ENCODE results near the gene FGD6.

FGD6 gene

DNA sequence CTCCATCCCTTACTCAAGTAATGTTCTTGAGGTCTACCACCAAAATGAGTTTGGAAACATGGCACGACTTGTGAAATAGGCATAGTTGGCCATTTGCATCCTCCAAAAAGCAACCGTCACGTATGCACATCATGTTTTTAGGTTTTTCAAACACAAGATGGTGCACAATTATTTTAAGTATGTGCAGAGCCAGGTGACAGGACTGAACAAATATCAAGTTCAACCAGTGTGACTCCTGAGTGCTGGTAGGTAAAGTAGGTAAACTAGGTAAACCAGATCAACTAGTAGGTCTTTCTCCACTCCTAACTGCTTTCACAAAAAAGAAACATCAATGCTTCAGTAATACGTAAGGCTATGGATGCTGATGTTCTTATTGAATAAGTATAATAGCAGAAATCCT is 39.1 kb downstream of the FGD6 start:
- no peak overlapping the region for H3K4me3 ChIP-seq (ENCODE audit: low read depth, low read length)
- H3K9ac ChIP-seq (ENCODE audit: low read depth, low read length) = no peak overlapping the region
- H3K4me1 ChIP-seq (ENCODE audit: control insufficient read depth, insufficient read depth, low read length) = peaks cover 4% of the 10 kb centered on the region; the same call in 1 of the 2 replicates
- no peaks in the 10 kb centered on the region for H3K27me3 ChIP-seq (ENCODE audit: control insufficient read depth, insufficient read depth, low read length)
- no peak overlapping the region for H3K27ac ChIP-seq (ENCODE audit: low read depth, low read length)
- no peaks in the 10 kb centered on the region for H3K9me3 ChIP-seq (ENCODE audit: control insufficient read depth, insufficient read depth, low read length)
- no peaks in the 10 kb centered on the region for H3K36me3 ChIP-seq (ENCODE audit: control insufficient read depth, insufficient read depth, low read length)

DNA sequence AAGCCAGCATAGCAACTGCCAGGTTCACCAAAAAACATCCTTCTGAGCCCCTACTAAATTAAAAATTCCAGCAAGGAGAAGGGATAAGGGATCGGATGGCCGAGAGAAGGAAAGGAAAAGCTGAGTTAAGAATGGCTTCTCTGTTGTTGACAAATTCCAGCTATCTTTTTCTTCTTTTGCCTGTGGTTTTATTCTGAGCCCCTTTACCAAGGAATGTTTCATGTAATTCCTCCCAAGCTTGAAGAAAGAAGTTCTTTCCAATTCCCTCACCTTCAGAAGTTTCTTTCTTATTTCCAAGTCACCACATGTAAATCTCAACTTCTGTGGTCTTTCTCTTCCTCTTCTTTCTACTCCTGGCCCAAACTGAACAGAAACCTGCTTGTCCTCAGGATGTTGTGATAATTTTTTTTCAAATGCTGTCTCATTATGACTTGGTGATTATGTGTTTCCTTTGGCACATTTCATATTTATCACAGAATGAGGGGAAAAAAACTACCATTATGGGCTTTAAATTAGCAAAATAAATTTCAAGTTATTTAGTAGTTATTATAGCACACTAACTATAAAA is 40.0 kb downstream of the FGD6 start:
- Histone ChIP-seq H3K27ac (ENCODE audit: low read depth, low read length) (no peak overlapping the region), H3K36me3 (ENCODE audit: control insufficient read depth, insufficient read depth, low read length) (peaks cover 4% of the 10 kb centered on the region)

DNA sequence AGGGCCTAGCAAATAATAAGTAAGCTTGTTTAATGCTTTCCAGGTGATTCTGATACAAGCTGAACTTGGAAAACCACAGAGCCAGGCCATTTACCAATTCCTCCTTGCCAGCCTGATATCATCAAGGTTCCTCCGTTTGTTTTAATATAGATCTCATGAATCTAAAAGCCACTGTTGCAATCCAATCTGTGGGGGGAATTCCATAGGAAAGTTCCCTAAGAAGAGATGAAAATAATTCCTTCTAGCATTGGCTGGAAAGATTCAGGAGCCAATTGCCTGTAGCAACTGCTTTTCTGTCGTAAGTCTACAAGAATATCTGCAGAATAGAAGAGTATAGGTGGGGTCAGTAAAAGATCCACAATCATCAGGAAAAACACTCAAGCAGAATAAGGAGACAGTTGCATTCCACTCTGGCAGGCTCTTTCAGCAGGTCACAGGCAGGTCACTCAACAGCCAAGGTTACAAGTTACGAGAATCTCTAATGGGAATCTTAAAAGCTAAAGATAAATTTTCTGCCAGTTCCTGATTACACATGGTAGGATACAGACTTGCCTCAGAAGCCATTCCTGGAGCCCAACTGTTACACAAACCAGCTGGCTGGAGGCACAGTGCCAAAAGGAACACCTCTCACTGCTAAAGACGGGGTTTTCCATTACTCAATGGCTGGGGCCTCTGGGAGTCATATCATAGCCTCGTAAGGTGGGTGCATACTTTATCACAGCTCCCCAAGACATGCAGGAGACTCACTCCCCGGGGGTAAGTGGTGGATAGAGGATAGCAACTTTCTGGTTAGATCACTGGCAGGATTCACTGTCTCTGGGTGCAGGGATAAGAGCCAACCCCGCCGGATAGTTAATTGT is 43.6 kb downstream of the FGD6 start:
- Histone ChIP-seq H3K9ac (ENCODE audit: low read depth, low read length) (no peak overlapping the region), H3K4me3 (ENCODE audit: low read depth, low read length) (no peak overlapping the region), H3K4me1 (ENCODE audit: control insufficient read depth, insufficient read depth, low read length) (peaks cover 4% of the 10 kb centered on the region; the same call in 1 of the 2 replicates), H3K27me3 (ENCODE audit: control insufficient read depth, insufficient read depth, low read length) (no peaks in the 10 kb centered on the region), H3K36me3 (ENCODE audit: control insufficient read depth, insufficient read depth, low read length) (peaks cover 22% of the 10 kb centered on the region), H3K9me3 (ENCODE audit: control insufficient read depth, insufficient read depth, low read length) (no peaks in the 10 kb centered on the region), H3K27ac (ENCODE audit: low read depth, low read length) (no peak overlapping the region)

More for the DNA sequence above, 40.0 kb downstream of the FGD6 start:
- H3K9me3 ChIP-seq (ENCODE audit: control insufficient read depth, insufficient read depth, low read length) = no peaks in the 10 kb centered on the region
- H3K27me3 ChIP-seq (ENCODE audit: control insufficient read depth, insufficient read depth, low read length) = no peaks in the 10 kb centered on the region
- no peak overlapping the region for H3K4me3 ChIP-seq (ENCODE audit: low read depth, low read length)
- H3K9ac ChIP-seq (ENCODE audit: low read depth, low read length) = no peak overlapping the region
- H3K4me1 ChIP-seq (ENCODE audit: control insufficient read depth, insufficient read depth, low read length) = peaks cover 4% of the 10 kb centered on the region; the same call in 1 of the 2 replicates

DNA sequence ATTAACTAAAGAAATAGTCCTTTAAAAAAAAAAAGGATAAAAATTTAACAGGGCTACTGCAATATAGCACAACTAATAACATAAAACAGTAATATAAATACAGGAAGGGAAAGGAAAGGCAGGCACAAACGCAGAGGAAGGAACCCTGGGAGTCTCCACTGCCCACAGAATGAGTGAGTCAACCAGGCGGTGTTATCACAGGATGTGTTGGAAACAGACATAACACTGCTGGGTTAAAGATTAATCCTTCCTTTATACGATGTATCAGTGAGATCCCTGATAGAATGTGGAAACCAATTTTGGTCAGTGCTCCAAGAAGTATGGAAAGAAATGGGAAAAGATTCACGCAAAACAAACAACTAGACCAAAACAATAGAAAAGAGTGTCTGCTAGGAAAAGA is 47.9 kb downstream of the FGD6 start:
- peaks cover 28% of the 10 kb centered on the region for H3K36me3 ChIP-seq (ENCODE audit: control insufficient read depth, insufficient read depth, low read length)
- no peaks in the 10 kb centered on the region for H3K9me3 ChIP-seq (ENCODE audit: control insufficient read depth, insufficient read depth, low read length)
- H3K27ac ChIP-seq (ENCODE audit: low read depth, low read length) = no peak overlapping the region
- no peak overlapping the region for H3K4me3 ChIP-seq (ENCODE audit: low read depth, low read length)
- H3K27me3 ChIP-seq (ENCODE audit: control insufficient read depth, insufficient read depth, low read length) = no peaks in the 10 kb centered on the region
- H3K4me1 ChIP-seq (ENCODE audit: control insufficient read depth, insufficient read depth, low read length) = no peaks in the 10 kb centered on the region
- H3K9ac ChIP-seq (ENCODE audit: low read depth, low read length) = no peak overlapping the region

DNA sequence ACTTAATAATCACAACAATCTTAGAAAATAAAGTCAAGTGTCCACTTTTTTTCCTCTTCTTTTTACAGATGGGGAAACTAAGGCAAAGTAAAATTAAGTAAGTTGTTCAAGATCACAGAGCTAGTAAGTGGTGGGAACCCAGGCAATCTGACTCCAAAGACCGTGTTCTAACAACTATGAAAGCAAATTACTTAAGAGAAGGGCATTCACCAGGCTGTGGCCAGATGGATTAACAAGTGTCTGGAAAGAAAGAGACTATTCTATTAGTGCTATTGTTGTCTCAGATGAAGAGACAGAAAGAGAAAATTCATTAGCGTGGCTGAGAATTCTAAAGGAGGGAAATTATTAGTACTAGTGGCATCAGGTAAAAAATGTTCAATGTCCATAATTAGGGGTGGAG is 48.5 kb downstream of the FGD6 start:
- Histone ChIP-seq H3K4me1 (ENCODE audit: control insufficient read depth, insufficient read depth, low read length) (peaks cover 3% of the 10 kb centered on the region), H3K4me3 (ENCODE audit: low read depth, low read length) (no peak overlapping the region), H3K27me3 (ENCODE audit: control insufficient read depth, insufficient read depth, low read length) (no peaks in the 10 kb centered on the region), H3K27ac (ENCODE audit: low read depth, low read length) (no peak overlapping the region), H3K36me3 (ENCODE audit: control insufficient read depth, insufficient read depth, low read length) (peaks cover 28% of the 10 kb centered on the region), H3K9ac (ENCODE audit: low read depth, low read length) (no peak overlapping the region), H3K9me3 (ENCODE audit: control insufficient read depth, insufficient read depth, low read length) (no peaks in the 10 kb centered on the region)

DNA sequence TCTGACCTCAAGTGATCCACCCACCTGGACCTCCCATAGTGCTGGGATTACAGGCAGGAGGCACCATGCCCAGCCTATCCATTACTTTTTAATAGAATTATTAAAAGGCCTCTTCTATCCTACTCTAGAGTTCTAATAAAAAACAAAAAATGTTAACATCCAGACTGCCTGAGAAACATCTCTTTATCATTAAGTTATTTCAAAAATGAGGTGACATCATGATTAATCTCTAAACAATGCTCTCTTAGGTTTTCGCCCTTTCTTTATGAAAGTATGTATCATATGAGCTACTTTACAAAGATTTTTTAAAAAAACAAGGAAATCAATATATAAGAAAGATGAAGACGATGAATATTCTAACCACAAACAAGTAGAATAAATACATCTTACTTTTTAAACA is 52.6 kb downstream of the FGD6 start:
- peaks cover 9% of the 10 kb centered on the region for H3K36me3 ChIP-seq (ENCODE audit: control insufficient read depth, insufficient read depth, low read length)
- H3K27me3 ChIP-seq (ENCODE audit: control insufficient read depth, insufficient read depth, low read length) = no peaks in the 10 kb centered on the region
- peaks cover 9% of the 10 kb centered on the region for H3K4me1 ChIP-seq (ENCODE audit: control insufficient read depth, insufficient read depth, low read length)
- H3K9ac ChIP-seq (ENCODE audit: low read depth, low read length) = no peak overlapping the region
- H3K4me3 ChIP-seq (ENCODE audit: low read depth, low read length) = no peak overlapping the region
- no peaks in the 10 kb centered on the region for H3K9me3 ChIP-seq (ENCODE audit: control insufficient read depth, insufficient read depth, low read length)
- H3K27ac ChIP-seq (ENCODE audit: low read depth, low read length) = no peak overlapping the region

DNA sequence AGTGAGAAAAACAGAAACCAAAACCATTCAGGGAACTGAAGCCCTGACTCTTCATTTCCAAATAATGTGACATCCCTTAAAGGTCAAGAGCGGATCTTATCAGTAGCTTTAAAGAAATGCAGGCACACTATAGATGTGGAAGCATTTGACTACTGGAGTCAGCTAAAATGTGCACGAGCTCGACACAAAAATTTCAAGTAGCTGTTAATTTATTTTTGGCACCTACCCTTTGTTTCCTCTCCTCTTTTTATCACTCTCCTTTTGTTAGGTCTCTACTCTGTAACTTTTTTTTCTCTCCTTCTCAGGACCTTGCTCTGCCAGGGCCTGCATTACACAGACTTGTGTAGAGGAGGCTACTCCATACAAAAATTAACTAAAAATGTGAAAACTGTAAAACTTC is 58.3 kb downstream of the FGD6 start:
- H3K9ac ChIP-seq (ENCODE audit: low read depth, low read length) = no peak overlapping the region
- no peaks in the 10 kb centered on the region for H3K27me3 ChIP-seq (ENCODE audit: control insufficient read depth, insufficient read depth, low read length)
- no peak overlapping the region for H3K4me3 ChIP-seq (ENCODE audit: low read depth, low read length)
- no peaks in the 10 kb centered on the region for H3K9me3 ChIP-seq (ENCODE audit: control insufficient read depth, insufficient read depth, low read length)
- peaks cover 4% of the 10 kb centered on the region; the same call in 1 of the 2 replicates for H3K36me3 ChIP-seq (ENCODE audit: control insufficient read depth, insufficient read depth, low read length)
- no peak overlapping the region for H3K27ac ChIP-seq (ENCODE audit: low read depth, low read length)
- peaks cover 17% of the 10 kb centered on the region for H3K4me1 ChIP-seq (ENCODE audit: control insufficient read depth, insufficient read depth, low read length)

DNA sequence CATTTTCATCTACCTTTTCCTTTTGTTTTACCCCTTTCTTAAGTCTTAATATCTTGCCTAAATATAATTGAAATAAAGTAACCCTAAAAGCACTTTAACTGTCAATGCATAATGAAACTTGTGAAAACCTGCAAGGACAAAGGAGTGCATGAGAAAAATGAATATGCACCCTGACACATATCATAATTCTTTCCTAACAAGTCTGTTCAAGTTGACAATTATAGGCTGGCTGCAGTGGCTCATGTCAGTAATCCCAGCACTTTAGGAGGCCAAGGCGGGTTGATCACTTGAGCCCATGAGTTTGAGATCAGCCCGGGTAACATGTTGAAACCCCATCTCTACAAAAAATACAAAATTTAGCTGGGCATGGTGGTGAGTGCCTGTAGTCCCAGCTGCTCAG is 65.4 kb downstream of the FGD6 start:
- peaks cover 15% of the 10 kb centered on the region for H3K4me1 ChIP-seq (ENCODE audit: control insufficient read depth, insufficient read depth, low read length)
- peaks cover 23% of the 10 kb centered on the region for H3K36me3 ChIP-seq (ENCODE audit: control insufficient read depth, insufficient read depth, low read length)
- H3K9ac ChIP-seq (ENCODE audit: low read depth, low read length) = no peak overlapping the region
- no peak overlapping the region for H3K4me3 ChIP-seq (ENCODE audit: low read depth, low read length)
- no peak overlapping the region for H3K27ac ChIP-seq (ENCODE audit: low read depth, low read length)
- no peaks in the 10 kb centered on the region for H3K27me3 ChIP-seq (ENCODE audit: control insufficient read depth, insufficient read depth, low read length)
- no peaks in the 10 kb centered on the region for H3K9me3 ChIP-seq (ENCODE audit: control insufficient read depth, insufficient read depth, low read length)

DNA sequence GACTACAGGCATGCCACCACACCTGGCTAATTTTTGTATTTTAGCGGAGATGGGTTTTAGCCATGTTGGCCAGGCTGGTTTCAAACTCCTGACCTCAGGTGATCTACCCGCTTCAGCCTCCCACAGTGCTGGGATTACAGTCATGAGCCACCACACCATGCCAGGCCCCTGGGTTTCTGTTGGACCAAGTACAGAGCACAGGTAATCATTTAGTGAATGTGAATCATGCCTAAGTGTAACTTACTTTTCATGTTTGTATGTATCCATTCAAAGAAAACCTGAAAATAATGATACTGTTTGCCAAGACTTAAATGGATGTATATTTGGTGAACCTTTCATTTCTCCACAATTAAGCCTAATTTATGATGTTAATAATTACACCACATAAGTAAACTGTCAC is 65.9 kb downstream of the FGD6 start:
- Histone ChIP-seq H3K4me1 (ENCODE audit: control insufficient read depth, insufficient read depth, low read length) (peaks cover 14% of the 10 kb centered on the region), H3K9me3 (ENCODE audit: control insufficient read depth, insufficient read depth, low read length) (no peaks in the 10 kb centered on the region), H3K27me3 (ENCODE audit: control insufficient read depth, insufficient read depth, low read length) (no peaks in the 10 kb centered on the region), H3K9ac (ENCODE audit: low read depth, low read length) (no peak overlapping the region), H3K4me3 (ENCODE audit: low read depth, low read length) (no peak overlapping the region), H3K36me3 (ENCODE audit: control insufficient read depth, insufficient read depth, low read length) (peaks cover 24% of the 10 kb centered on the region), H3K27ac (ENCODE audit: low read depth, low read length) (no peak overlapping the region)

DNA sequence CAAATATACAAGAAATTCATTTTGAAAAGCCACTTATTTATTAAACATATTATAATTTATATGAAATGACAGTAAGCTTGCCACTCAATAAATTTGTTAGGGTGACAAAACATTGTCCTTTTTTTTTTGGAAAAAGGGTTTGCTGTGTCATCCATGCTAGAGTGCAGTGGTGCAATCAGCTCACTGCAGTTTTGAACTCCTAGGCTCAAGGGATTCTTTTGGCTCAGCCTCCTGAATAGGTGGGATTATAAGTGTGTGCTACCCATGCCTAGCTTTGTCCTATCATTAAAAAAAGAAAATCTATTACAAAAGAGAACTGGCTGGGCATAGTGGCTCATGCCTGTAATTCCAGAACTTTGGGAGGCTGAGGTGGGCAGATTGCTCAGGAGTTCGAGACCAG is 66.8 kb downstream of the FGD6 start:
- Histone ChIP-seq H3K4me3 (ENCODE audit: low read depth, low read length) (no peak overlapping the region), H3K4me1 (ENCODE audit: control insufficient read depth, insufficient read depth, low read length) (peaks cover 13% of the 10 kb centered on the region), H3K9ac (ENCODE audit: low read depth, low read length) (no peak overlapping the region), H3K36me3 (ENCODE audit: control insufficient read depth, insufficient read depth, low read length) (peaks cover 31% of the 10 kb centered on the region), H3K9me3 (ENCODE audit: control insufficient read depth, insufficient read depth, low read length) (no peaks in the 10 kb centered on the region), H3K27me3 (ENCODE audit: control insufficient read depth, insufficient read depth, low read length) (no peaks in the 10 kb centered on the region), H3K27ac (ENCODE audit: low read depth, low read length) (no peak overlapping the region)

DNA sequence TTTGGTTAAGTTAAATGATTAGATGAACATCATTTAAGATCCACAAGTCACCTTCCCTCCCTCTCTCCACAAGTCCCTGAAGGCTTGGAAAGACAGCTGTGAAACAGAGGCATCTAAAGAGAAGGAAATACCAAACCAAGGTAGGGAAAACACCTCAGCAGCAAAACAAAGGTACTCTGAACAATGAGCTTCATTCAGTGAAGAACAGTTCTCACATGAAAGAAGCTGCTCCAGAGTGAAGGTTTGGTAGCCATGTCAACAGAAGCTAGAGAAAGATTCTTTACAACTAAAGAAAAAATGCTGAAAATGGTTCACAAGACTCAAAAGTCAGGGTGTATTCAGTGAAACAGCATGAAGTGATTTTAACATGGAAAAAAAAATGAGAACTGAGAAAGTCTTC is 69.4 kb downstream of the FGD6 start:
- peaks cover 17% of the 10 kb centered on the region for H3K4me1 ChIP-seq (ENCODE audit: control insufficient read depth, insufficient read depth, low read length)
- H3K27me3 ChIP-seq (ENCODE audit: control insufficient read depth, insufficient read depth, low read length) = no peaks in the 10 kb centered on the region
- peaks cover 27% of the 10 kb centered on the region for H3K36me3 ChIP-seq (ENCODE audit: control insufficient read depth, insufficient read depth, low read length)
- no peaks in the 10 kb centered on the region for H3K9me3 ChIP-seq (ENCODE audit: control insufficient read depth, insufficient read depth, low read length)
- peak overlapping the region; percentile 36 for H3K27ac ChIP-seq (ENCODE audit: low read depth, low read length)
- H3K4me3 ChIP-seq (ENCODE audit: low read depth, low read length) = no peak overlapping the region
- H3K9ac ChIP-seq (ENCODE audit: low read depth, low read length) = no peak overlapping the region
